GM23338 (cell line): Measurements from ENCODE around the gene SLC9A4.

ENCODE experiments used
- CREB1 ChIP-seq: fragments of 250-450 bp; sonication (Bioruptor Pico); IDR thresholded peaks from 2 replicates; pipeline ENCODE4 v1.5.0; 2020; ENCODE audit warnings: low read depth, mild to moderate bottlenecking, moderate library complexity
- EZH2 ChIP-seq: fragments of 200-600 bp; sonication (generic); IDR thresholded peaks from one replicate; pipeline ENCODE4 v1.8.0; 2017; ENCODE audit warnings: antibody characterized with exemption, mild to moderate bottlenecking, low read depth; ENCODE audit not compliant: unreplicated experiment
- EZH2phosphoT487 ChIP-seq: fragments of 200-600 bp; sonication (generic); IDR thresholded peaks from one replicate; pipeline ENCODE4 v1.8.1; 2018; ENCODE audit warnings: antibody characterized with exemption; ENCODE audit not compliant: unreplicated experiment
- JUNB ChIP-seq: IDR thresholded peaks from one replicate; pipeline ENCODE4 v1.6.1; 2016; ENCODE audit warnings: antibody characterized with exemption; ENCODE audit not compliant: unreplicated experiment
- NANOG ChIP-seq: IDR thresholded peaks from 2 replicates; pipeline ENCODE4 v1.6.1; 2016; ENCODE audit warnings: antibody characterized with exemption, borderline replicate concordance
- POLR2AphosphoS5 ChIP-seq: IDR thresholded peaks from 2 replicates; pipeline ENCODE4 v1.6.1; 2016; ENCODE audit warnings: antibody characterized with exemption, low read depth
- STAT1 ChIP-seq: IDR thresholded peaks from one replicate; pipeline ENCODE4 v1.6.1; 2016; ENCODE audit warnings: antibody characterized with exemption; ENCODE audit not compliant: unreplicated experiment
- ZNF331 ChIP-seq: fragments of 250-450 bp; sonication (Bioruptor Pico); IDR thresholded peaks from 2 replicates; pipeline ENCODE4 v1.5.0; 2020; ENCODE audit warnings: low read depth, mild to moderate bottlenecking, moderate library complexity
- TF ChIP-seq, protein P1 (sequence below), 2 experiments: fragments of 200-600 bp in 1 of 2; sonication (generic) in 1 of 2; conservative IDR thresholded peaks; 2 replicates each; pipeline versions ENCODE4 v1.5.1 to v1.6.1; 2016 to 2017; ENCODE audit warnings: antibody characterized with exemption in 2 of 2, low read depth in 2 of 2, mild to moderate bottlenecking in 2 of 2, moderate library complexity in 1 of 2
- TF ChIP-seq, protein P2 (sequence below): fragments of 250-450 bp; sonication (Bioruptor Pico); IDR thresholded peaks from 2 replicates; pipeline ENCODE4 v1.5.0; 2020; ENCODE audit warnings: mild to moderate bottlenecking, moderate library complexity
- TF ChIP-seq, protein P3 (sequence below): IDR thresholded peaks from one replicate; pipeline ENCODE4 v1.6.1; 2018; ENCODE audit warnings: antibody characterized with exemption; ENCODE audit not compliant: unreplicated experiment
- TF ChIP-seq, protein P4 (sequence below): IDR thresholded peaks from 2 replicates; pipeline ENCODE4 v1.6.1; 2016; ENCODE audit warnings: antibody characterized with exemption

DNA sequence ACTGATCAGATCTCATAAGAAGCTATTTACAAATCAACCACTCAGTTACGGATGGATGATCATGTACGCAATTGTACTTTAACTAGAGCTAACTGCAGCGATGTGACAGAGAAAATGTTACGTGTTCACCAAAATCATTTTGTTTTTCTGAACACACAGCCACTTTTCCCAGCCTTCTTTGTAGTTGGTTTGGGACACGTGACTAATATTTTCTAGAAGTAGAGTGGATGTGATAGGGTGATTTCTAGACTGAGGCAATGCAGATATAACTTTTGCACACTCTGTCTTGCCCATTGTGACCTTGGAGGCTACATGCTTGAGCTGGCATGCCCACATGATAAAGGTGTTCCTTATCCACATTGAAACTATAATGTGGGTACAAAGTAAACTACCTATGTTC lies 9.9 kb upstream of the SLC9A4 start:
- TF ChIP-seq, protein P1, sequence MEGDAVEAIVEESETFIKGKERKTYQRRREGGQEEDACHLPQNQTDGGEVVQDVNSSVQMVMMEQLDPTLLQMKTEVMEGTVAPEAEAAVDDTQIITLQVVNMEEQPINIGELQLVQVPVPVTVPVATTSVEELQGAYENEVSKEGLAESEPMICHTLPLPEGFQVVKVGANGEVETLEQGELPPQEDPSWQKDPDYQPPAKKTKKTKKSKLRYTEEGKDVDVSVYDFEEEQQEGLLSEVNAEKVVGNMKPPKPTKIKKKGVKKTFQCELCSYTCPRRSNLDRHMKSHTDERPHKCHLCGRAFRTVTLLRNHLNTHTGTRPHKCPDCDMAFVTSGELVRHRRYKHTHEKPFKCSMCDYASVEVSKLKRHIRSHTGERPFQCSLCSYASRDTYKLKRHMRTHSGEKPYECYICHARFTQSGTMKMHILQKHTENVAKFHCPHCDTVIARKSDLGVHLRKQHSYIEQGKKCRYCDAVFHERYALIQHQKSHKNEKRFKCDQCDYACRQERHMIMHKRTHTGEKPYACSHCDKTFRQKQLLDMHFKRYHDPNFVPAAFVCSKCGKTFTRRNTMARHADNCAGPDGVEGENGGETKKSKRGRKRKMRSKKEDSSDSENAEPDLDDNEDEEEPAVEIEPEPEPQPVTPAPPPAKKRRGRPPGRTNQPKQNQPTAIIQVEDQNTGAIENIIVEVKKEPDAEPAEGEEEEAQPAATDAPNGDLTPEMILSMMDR (conservative IDR thresholded peaks at IDR 0.05; ENCODE audit: low read depth in 2 of 2): no peak
- TF ChIP-seq, protein P2, sequence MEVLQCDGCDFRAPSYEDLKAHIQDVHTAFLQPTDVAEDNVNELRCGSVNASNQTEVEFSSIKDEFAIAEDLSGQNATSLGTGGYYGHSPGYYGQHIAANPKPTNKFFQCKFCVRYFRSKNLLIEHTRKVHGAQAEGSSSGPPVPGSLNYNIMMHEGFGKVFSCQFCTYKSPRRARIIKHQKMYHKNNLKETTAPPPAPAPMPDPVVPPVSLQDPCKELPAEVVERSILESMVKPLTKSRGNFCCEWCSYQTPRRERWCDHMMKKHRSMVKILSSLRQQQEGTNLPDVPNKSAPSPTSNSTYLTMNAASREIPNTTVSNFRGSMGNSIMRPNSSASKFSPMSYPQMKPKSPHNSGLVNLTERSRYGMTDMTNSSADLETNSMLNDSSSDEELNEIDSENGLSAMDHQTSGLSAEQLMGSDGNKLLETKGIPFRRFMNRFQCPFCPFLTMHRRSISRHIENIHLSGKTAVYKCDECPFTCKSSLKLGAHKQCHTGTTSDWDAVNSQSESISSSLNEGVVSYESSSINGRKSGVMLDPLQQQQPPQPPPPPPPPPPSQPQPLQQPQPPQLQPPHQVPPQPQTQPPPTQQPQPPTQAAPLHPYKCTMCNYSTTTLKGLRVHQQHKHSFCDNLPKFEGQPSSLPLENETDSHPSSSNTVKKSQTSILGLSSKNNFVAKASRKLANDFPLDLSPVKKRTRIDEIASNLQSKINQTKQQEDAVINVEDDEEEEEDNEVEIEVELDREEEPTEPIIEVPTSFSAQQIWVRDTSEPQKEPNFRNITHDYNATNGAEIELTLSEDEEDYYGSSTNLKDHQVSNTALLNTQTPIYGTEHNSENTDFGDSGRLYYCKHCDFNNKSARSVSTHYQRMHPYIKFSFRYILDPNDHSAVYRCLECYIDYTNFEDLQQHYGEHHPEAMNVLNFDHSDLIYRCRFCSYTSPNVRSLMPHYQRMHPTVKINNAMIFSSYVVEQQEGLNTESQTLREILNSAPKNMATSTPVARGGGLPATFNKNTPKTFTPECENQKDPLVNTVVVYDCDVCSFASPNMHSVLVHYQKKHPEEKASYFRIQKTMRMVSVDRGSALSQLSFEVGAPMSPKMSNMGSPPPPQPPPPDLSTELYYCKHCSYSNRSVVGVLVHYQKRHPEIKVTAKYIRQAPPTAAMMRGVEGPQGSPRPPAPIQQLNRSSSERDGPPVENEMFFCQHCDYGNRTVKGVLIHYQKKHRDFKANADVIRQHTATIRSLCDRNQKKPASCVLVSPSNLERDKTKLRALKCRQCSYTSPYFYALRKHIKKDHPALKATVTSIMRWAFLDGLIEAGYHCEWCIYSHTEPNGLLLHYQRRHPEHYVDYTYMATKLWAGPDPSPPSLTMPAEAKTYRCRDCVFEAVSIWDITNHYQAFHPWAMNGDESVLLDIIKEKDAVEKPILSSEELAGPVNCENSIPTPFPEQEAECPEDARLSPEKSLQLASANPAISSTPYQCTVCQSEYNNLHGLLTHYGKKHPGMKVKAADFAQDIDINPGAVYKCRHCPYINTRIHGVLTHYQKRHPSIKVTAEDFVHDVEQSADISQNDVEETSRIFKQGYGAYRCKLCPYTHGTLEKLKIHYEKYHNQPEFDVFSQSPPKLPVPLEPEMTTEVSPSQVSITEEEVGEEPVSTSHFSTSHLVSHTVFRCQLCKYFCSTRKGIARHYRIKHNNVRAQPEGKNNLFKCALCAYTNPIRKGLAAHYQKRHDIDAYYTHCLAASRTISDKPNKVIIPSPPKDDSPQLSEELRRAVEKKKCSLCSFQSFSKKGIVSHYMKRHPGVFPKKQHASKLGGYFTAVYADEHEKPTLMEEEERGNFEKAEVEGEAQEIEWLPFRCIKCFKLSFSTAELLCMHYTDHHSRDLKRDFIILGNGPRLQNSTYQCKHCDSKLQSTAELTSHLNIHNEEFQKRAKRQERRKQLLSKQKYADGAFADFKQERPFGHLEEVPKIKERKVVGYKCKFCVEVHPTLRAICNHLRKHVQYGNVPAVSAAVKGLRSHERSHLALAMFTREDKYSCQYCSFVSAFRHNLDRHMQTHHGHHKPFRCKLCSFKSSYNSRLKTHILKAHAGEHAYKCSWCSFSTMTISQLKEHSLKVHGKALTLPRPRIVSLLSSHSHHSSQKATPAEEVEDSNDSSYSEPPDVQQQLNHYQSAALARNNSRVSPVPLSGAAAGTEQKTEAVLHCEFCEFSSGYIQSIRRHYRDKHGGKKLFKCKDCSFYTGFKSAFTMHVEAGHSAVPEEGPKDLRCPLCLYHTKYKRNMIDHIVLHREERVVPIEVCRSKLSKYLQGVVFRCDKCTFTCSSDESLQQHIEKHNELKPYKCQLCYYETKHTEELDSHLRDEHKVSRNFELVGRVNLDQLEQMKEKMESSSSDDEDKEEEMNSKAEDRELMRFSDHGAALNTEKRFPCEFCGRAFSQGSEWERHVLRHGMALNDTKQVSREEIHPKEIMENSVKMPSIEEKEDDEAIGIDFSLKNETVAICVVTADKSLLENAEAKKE (CRISPR knock-in tag): no peak
- TF ChIP-seq EZH2phosphoT487 (no peak), EZH2 (no peak), STAT1 (no peak), POLR2AphosphoS5 (no peak), CREB1 (CRISPR knock-in tag) (no peak), JUNB (no peak), ZNF331 (CRISPR knock-in tag) (no peak), NANOG (no peak)
- TF ChIP-seq, protein P3, sequence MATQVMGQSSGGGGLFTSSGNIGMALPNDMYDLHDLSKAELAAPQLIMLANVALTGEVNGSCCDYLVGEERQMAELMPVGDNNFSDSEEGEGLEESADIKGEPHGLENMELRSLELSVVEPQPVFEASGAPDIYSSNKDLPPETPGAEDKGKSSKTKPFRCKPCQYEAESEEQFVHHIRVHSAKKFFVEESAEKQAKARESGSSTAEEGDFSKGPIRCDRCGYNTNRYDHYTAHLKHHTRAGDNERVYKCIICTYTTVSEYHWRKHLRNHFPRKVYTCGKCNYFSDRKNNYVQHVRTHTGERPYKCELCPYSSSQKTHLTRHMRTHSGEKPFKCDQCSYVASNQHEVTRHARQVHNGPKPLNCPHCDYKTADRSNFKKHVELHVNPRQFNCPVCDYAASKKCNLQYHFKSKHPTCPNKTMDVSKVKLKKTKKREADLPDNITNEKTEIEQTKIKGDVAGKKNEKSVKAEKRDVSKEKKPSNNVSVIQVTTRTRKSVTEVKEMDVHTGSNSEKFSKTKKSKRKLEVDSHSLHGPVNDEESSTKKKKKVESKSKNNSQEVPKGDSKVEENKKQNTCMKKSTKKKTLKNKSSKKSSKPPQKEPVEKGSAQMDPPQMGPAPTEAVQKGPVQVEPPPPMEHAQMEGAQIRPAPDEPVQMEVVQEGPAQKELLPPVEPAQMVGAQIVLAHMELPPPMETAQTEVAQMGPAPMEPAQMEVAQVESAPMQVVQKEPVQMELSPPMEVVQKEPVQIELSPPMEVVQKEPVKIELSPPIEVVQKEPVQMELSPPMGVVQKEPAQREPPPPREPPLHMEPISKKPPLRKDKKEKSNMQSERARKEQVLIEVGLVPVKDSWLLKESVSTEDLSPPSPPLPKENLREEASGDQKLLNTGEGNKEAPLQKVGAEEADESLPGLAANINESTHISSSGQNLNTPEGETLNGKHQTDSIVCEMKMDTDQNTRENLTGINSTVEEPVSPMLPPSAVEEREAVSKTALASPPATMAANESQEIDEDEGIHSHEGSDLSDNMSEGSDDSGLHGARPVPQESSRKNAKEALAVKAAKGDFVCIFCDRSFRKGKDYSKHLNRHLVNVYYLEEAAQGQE: no peak
- TF ChIP-seq, protein P4, sequence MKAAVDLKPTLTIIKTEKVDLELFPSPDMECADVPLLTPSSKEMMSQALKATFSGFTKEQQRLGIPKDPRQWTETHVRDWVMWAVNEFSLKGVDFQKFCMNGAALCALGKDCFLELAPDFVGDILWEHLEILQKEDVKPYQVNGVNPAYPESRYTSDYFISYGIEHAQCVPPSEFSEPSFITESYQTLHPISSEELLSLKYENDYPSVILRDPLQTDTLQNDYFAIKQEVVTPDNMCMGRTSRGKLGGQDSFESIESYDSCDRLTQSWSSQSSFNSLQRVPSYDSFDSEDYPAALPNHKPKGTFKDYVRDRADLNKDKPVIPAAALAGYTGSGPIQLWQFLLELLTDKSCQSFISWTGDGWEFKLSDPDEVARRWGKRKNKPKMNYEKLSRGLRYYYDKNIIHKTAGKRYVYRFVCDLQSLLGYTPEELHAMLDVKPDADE: no peak
